Suprapubic skin (tissue), 4 donors: ENCODE results near the gene CTNNA2.
"Not testable (repeated sequence)": the region's sequence is repeated elsewhere in the genome, so short reads cannot be mapped to it uniquely, and the experiment has no call there.

Experiments used
- CTCF ChIP-seq, 2 donors: fragments of 200-600 bp in 1 of 2; fragments of 450-650 bp in 1 of 2; sonication (generic) in 1 of 2; IDR thresholded peaks; one replicate each; pipeline ENCODE4 v1.5.1; 2016 to 2019; ENCODE audit warnings: antibody characterized with exemption in 2 of 2, mild to moderate bottlenecking in 1 of 2, moderate library complexity in 1 of 2
- EP300 ChIP-seq: sonication (generic); formaldehyde crosslinking; IDR thresholded peaks from one replicate; pipeline ENCODE4 v1.6.1; 2017; ENCODE audit warnings: antibody characterized with exemption
- POLR2A ChIP-seq, 2 donors: fragments of 450-650 bp; IDR thresholded peaks; one replicate each; pipeline ENCODE4 v1.6.1; 2017; ENCODE audit warnings: antibody characterized with exemption in 2 of 2, mild to moderate bottlenecking in 2 of 2, moderate library complexity in 2 of 2
- POLR2AphosphoS5 ChIP-seq, 3 donors: sonication (generic); formaldehyde crosslinking; IDR thresholded peaks; one replicate each; pipeline ENCODE4 v1.6.1; 2017; ENCODE audit warnings: antibody characterized with exemption in 3 of 3

- TF ChIP-seq CTCF (IDR thresholded peaks at IDR 0.05); POLR2AphosphoS5 (IDR thresholded peaks at IDR 0.05); POLR2A (IDR thresholded peaks at IDR 0.05); EP300: not testable (repeated sequence)
These were observed 519.8 kb downstream of the CTNNA2 start for GRCh38 chr2:80032684-80033083.
